OCI-LY3 (cell line): ENCODE measurements around the gene RDH14.

Source experiments
- H2AFZ ChIP-seq: fragments of 200-600, 300-600 bp; shearing (Covaris generic); 2 replicates; pipeline ENCODE4 v1.6.0; 2014; ENCODE audit warnings: antibody characterized with exemption, low read depth, low read length
- H3K27ac ChIP-seq: fragments of 200-600, 300-600 bp; sonication (generic); 2 replicates; pipeline ENCODE4 v1.5.1; 2014; ENCODE audit warnings: mild to moderate bottlenecking, low read length, moderate library complexity, mixed read lengths
- H3K27me3 ChIP-seq: fragments of 200-600, 300-600 bp; sonication (generic); 2 replicates; pipeline ENCODE4 v1.6.1; 2014; ENCODE audit warnings: low read depth, low read length, mixed read lengths
- H3K36me3 ChIP-seq: fragments of 200-600, 300-600 bp; sonication (generic); replicated peaks from 2 replicates; pipeline ENCODE3; 2014; ENCODE audit warnings: low read depth, low read length, mixed read lengths
- H3K4me1 ChIP-seq: fragments of 300-600, 200-600 bp; sonication (generic); 2 replicates; pipeline ENCODE4 v1.6.1; 2014; ENCODE audit warnings: low read length, mixed read lengths
- H3K4me2 ChIP-seq: fragments of 200-600, 300-600 bp; sonication (generic); 2 replicates; pipeline ENCODE4 v1.6.1; 2014; ENCODE audit warnings: low read length, mixed read lengths
- H3K4me3 ChIP-seq: fragments of 300-600, 200-600 bp; sonication (generic); 2 replicates; pipeline ENCODE4 v1.5.1; 2014; ENCODE audit warnings: antibody characterized with exemption, mild to moderate bottlenecking, low read length, moderate library complexity
- H3K79me2 ChIP-seq: fragments of 300-600, 200-600 bp; shearing (Covaris generic); 2 replicates; pipeline ENCODE4 v1.6.1; 2014; ENCODE audit warnings: mild to moderate bottlenecking, low read length, mixed read lengths
- H3K9ac ChIP-seq: fragments of 300-600, 200-600 bp; shearing (Covaris generic); 2 replicates; pipeline ENCODE4 v1.6.0; 2014; ENCODE audit warnings: mild to moderate bottlenecking, low read length, moderate library complexity
- H3K9me3 ChIP-seq: fragments of 200-600, 300-600 bp; shearing (Covaris generic); 2 replicates; pipeline ENCODE4 v1.6.1; 2014; ENCODE audit warnings: low read length, mixed read lengths; ENCODE audit not compliant: insufficient read depth
- H4K20me1 ChIP-seq: fragments of 200-600, 300-600 bp; sonication (generic); 2 replicates; pipeline ENCODE4 v1.6.1; 2016; ENCODE audit warnings: low read length, mixed read lengths; ENCODE audit not compliant: insufficient read depth
- EZH2phosphoT487 ChIP-seq: fragments of 200-600 bp; shearing (Covaris generic); IDR thresholded peaks from 2 replicates; pipeline ENCODE4 v1.6.1; 2018; ENCODE audit warnings: antibody characterized with exemption, mixed run types, low read depth
- TF ChIP-seq, protein P1 (sequence below): fragments of 200-600, 300-600 bp; sonication (generic); IDR thresholded peaks from 2 replicates; pipeline ENCODE4 v1.5.1; 2014; ENCODE audit warnings: antibody characterized with exemption, low read length, low read depth

The RDH14 gene

GRCh38 chr2:18558458-18558857, 2.0 kb downstream of the RDH14 start:
- Histone ChIP-seq H3K27me3 (no peaks in the 10 kb centered on the region), H3K9ac (no peak overlapping the region), H2AFZ (no peak overlapping the region), H3K4me3 (no peak overlapping the region), H3K79me2 (peaks cover 31% of the 10 kb centered on the region), H3K4me1 (peaks cover 7% of the 10 kb centered on the region), H3K27ac (no peak overlapping the region), H3K4me2 (no peak overlapping the region), H3K36me3 (peaks cover 16% of the 10 kb centered on the region), H4K20me1 (peaks cover 7% of the 10 kb centered on the region), H3K9me3 (no peaks in the 10 kb centered on the region)
- TF ChIP-seq EZH2phosphoT487, result no peak
- TF ChIP-seq, protein P1, sequence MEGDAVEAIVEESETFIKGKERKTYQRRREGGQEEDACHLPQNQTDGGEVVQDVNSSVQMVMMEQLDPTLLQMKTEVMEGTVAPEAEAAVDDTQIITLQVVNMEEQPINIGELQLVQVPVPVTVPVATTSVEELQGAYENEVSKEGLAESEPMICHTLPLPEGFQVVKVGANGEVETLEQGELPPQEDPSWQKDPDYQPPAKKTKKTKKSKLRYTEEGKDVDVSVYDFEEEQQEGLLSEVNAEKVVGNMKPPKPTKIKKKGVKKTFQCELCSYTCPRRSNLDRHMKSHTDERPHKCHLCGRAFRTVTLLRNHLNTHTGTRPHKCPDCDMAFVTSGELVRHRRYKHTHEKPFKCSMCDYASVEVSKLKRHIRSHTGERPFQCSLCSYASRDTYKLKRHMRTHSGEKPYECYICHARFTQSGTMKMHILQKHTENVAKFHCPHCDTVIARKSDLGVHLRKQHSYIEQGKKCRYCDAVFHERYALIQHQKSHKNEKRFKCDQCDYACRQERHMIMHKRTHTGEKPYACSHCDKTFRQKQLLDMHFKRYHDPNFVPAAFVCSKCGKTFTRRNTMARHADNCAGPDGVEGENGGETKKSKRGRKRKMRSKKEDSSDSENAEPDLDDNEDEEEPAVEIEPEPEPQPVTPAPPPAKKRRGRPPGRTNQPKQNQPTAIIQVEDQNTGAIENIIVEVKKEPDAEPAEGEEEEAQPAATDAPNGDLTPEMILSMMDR, result no peak

GRCh38 chr2:18557121-18557520, 3.3 kb downstream of the RDH14 start:
- no peak overlapping the region for H2AFZ ChIP-seq
- no peak overlapping the region for H3K27ac ChIP-seq
- no peak overlapping the region for H3K9ac ChIP-seq
- H3K4me2 ChIP-seq, result no peak overlapping the region
- H3K36me3 ChIP-seq, result peaks cover 16% of the 10 kb centered on the region
- H3K9me3 ChIP-seq, result no peaks in the 10 kb centered on the region
- H3K27me3 ChIP-seq, result no peaks in the 10 kb centered on the region
- H4K20me1 ChIP-seq, result peaks cover 7% of the 10 kb centered on the region
- H3K4me1 ChIP-seq, result peaks cover 7% of the 10 kb centered on the region
- H3K79me2 ChIP-seq, result peaks cover 31% of the 10 kb centered on the region
- H3K4me3 ChIP-seq, result no peak overlapping the region
- TF ChIP-seq, protein P1, result no peak
- no peak for TF ChIP-seq EZH2phosphoT487

GRCh38 chr2:18552351-18553077, 7.9 kb downstream of the RDH14 start:
- Histone ChIP-seq H3K9me3 (no peaks in the 10 kb centered on the region), H4K20me1 (no peaks in the 10 kb centered on the region), H3K27ac (no peak overlapping the region), H3K4me2 (no peak overlapping the region), H3K4me1 (no peaks in the 10 kb centered on the region), H3K79me2 (peaks cover 3% of the 10 kb centered on the region; the same call in 1 of the 2 replicates), H3K36me3 (peaks cover 13% of the 10 kb centered on the region), H3K27me3 (no peaks in the 10 kb centered on the region), H2AFZ (no peak overlapping the region), H3K9ac (no peak overlapping the region), H3K4me3 (no peak overlapping the region)
- TF ChIP-seq, protein P1, result no peak
- no peak for TF ChIP-seq EZH2phosphoT487

DNA sequence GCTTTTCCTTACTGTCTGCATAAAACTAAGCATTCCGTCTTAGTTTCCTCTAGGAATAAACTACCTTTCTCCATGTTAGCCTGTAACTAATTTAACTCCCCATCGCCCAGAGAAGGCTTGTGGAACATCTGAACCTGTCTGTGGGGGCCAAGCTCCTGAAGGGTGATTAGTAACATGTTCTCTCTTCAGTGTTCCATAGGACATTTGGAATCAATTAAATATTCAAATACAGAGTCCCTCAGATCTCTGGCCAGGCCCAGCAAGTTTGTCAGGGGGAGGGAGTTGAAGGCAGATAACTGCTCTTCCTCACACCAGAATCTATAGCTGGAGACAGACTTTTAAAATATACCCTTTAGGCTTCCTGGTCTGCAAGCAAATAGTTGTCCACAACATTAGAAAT, 8.8 kb downstream of the RDH14 start:
- Histone ChIP-seq H3K79me2 (0 out of 2 replicates have a peak, but pooled peaks cover 3% of the 10 kb centered on the region), H3K4me1 (no peaks in the 10 kb centered on the region), H2AFZ (no peak overlapping the region), H3K9me3 (no peaks in the 10 kb centered on the region), H3K36me3 (peaks cover 13% of the 10 kb centered on the region), H3K4me3 (no peak overlapping the region), H3K27me3 (no peaks in the 10 kb centered on the region), H3K9ac (no peak overlapping the region), H3K27ac (no peak overlapping the region), H3K4me2 (no peak overlapping the region), H4K20me1 (no peaks in the 10 kb centered on the region)
- TF ChIP-seq, protein P1, result no peak
- TF ChIP-seq EZH2phosphoT487, result no peak
